Stimulated activated naive CD8-positive, alpha-beta T cell treated with anti-CD3 and anti-CD28 coated beads, Interleukin-15, amount 100 ng/mL, for 72 hours (primary cell): Measurements from ENCODE around the gene CFAP20.
A peak's percentile ranks its signal among the peaks of the same experiment; 100 is the strongest.
"Not testable (repeated sequence)": the region's sequence is repeated elsewhere in the genome, so short reads cannot be mapped to it uniquely, and the experiment has no call there.

ENCODE experiments used
- ATAC-seq: fragments of 150-1000 bp; cut with Tn5 transposase; 2 replicates; pipeline ENCODE4 v1.10.0; 2021; ENCODE audit warnings: mild to moderate bottlenecking, moderate library complexity
- DNase-seq, 2 donors: peaks; one replicate each; pipeline ENCODE4 v3.0.0; 2021 to 2022
- H3K27ac Mint-ChIP-seq, 2 donors: one replicate each; pipeline ENCODE4 v1.8.0; 2022; ENCODE audit warnings: mild to moderate bottlenecking in 2 of 2, mixed read lengths in 2 of 2, moderate library complexity in 2 of 2
- H3K27me3 Mint-ChIP-seq: one replicate; pipeline ENCODE4 v1.8.0; 2022; ENCODE audit warnings: mixed read lengths
- H3K4me1 Mint-ChIP-seq: one replicate; pipeline ENCODE4 v1.8.0; 2022; ENCODE audit warnings: mild to moderate bottlenecking, mixed read lengths
- H3K4me3 Mint-ChIP-seq, 2 donors: one replicate each; pipeline ENCODE4 v1.8.0; 2022; ENCODE audit warnings: mild to moderate bottlenecking in 2 of 2, mixed read lengths in 2 of 2, moderate library complexity in 1 of 2
- H3K9me3 Mint-ChIP-seq, 2 donors: one replicate each; pipeline ENCODE4 v1.8.0; 2022; ENCODE audit warnings: mixed read lengths in 2 of 2

CFAP20 gene

GRCh38 chr16:58094791-58095574 is 34.2 kb downstream of the CFAP20 start:
- DNase-seq (no peak), ATAC-seq (peak; percentile 12)
- H3K4me1 Mint-ChIP-seq, result no peaks in the 10 kb centered on the region
- peak overlapping the region in 1 of 2 donors; percentile 43 for H3K27ac Mint-ChIP-seq
- H3K27me3 Mint-ChIP-seq, result peaks cover 7% of the 10 kb centered on the region
- H3K4me3 Mint-ChIP-seq, result no peak overlapping the region
- H3K9me3 Mint-ChIP-seq, result no peaks in the 10 kb centered on the region

- Mint-ChIP-seq H3K9me3 (no peaks in the 10 kb centered on the region), H3K27ac (peak overlapping the region; percentile 36 to 92), H3K4me3 (no peak overlapping the region), H3K27me3 (peaks cover 7% of the 10 kb centered on the region), H3K4me1 (no peaks in the 10 kb centered on the region)
- DNase-seq (no peak), ATAC-seq (no peak)
These were observed 35.2 kb downstream of the CFAP20 start for GRCh38 chr16:58094026-58094425.

GRCh38 chr16:58090396-58090795 is 38.8 kb downstream of the CFAP20 start:
- H3K4me1 Mint-ChIP-seq, ATAC-seq, DNase-seq, H3K27ac Mint-ChIP-seq, H3K4me3 Mint-ChIP-seq, H3K9me3 Mint-ChIP-seq, H3K27me3 Mint-ChIP-seq: not testable (repeated sequence)

GRCh38 chr16:58088091-58088490 is 41.1 kb downstream of the CFAP20 start:
- no peak overlapping the region for H3K27ac Mint-ChIP-seq
- H3K9me3 Mint-ChIP-seq, result no peaks in the 10 kb centered on the region
- no peak for ATAC-seq
- H3K27me3 Mint-ChIP-seq, result no peaks in the 10 kb centered on the region
- no peak for DNase-seq
- no peaks in the 10 kb centered on the region for H3K4me1 Mint-ChIP-seq
- H3K4me3 Mint-ChIP-seq, result no peak overlapping the region

- H3K4me1 Mint-ChIP-seq, result no peaks in the 10 kb centered on the region
- H3K4me3 Mint-ChIP-seq, result no peak overlapping the region
- H3K27ac Mint-ChIP-seq, result no peak overlapping the region
- ATAC-seq (no peak), DNase-seq (no peak)
- H3K27me3 Mint-ChIP-seq, result no peaks in the 10 kb centered on the region
- H3K9me3 Mint-ChIP-seq, result no peaks in the 10 kb centered on the region
These were observed 41.8 kb downstream of the CFAP20 start for GRCh38 chr16:58087209-58087913.

- Mint-ChIP-seq H3K4me1 (no peaks in the 10 kb centered on the region), H3K4me3 (no peak overlapping the region), H3K27me3 (no peaks in the 10 kb centered on the region), H3K9me3 (no peaks in the 10 kb centered on the region), H3K27ac (no peak overlapping the region)
- DNase-seq, result no peak
- no peak for ATAC-seq
These were observed 42.6 kb downstream of the CFAP20 start for GRCh38 chr16:58086381-58087208.

- H3K27me3 Mint-ChIP-seq, result no peaks in the 10 kb centered on the region
- no peak overlapping the region for H3K27ac Mint-ChIP-seq
- H3K9me3 Mint-ChIP-seq, result no peaks in the 10 kb centered on the region
- H3K4me1 Mint-ChIP-seq, result no peaks in the 10 kb centered on the region
- DNase-seq, result no peak
- no peak overlapping the region for H3K4me3 Mint-ChIP-seq
- ATAC-seq, result no peak
These were observed 43.5 kb downstream of the CFAP20 start for GRCh38 chr16:58085584-58086251.

- Mint-ChIP-seq H3K9me3 (no peaks in the 10 kb centered on the region), H3K27ac (no peak overlapping the region), H3K27me3 (no peaks in the 10 kb centered on the region), H3K4me3 (no peak overlapping the region), H3K4me1 (no peaks in the 10 kb centered on the region)
- no peak for ATAC-seq
- DNase-seq, result no peak
These were observed 44.0 kb downstream of the CFAP20 start for GRCh38 chr16:58085171-58085570.

GRCh38 chr16:58084635-58085034 is 44.5 kb downstream of the CFAP20 start:
- no peak for ATAC-seq

GRCh38 chr16:58082381-58082780 is 46.8 kb downstream of the CFAP20 start:
- ATAC-seq, result no peak
- H3K27me3 Mint-ChIP-seq, result peaks cover 6% of the 10 kb centered on the region
- no peak overlapping the region for H3K4me3 Mint-ChIP-seq

More at GRCh38 chr16:58084635-58085034, 44.5 kb downstream of the CFAP20 start:
- Mint-ChIP-seq H3K27ac (no peak overlapping the region), H3K27me3 (no peaks in the 10 kb centered on the region), H3K9me3 (no peaks in the 10 kb centered on the region), H3K4me1 (no peaks in the 10 kb centered on the region), H3K4me3 (no peak overlapping the region)
- no peak for DNase-seq

GRCh38 chr16:58080657-58081056 is 48.5 kb downstream of the CFAP20 start:
- not testable (repeated sequence) for ATAC-seq, H3K9me3 Mint-ChIP-seq, H3K4me3 Mint-ChIP-seq

More at GRCh38 chr16:58082381-58082780, 46.8 kb downstream of the CFAP20 start:
- H3K4me1 Mint-ChIP-seq, result no peaks in the 10 kb centered on the region
- H3K9me3 Mint-ChIP-seq, result no peaks in the 10 kb centered on the region
- no peak for DNase-seq
- H3K27ac Mint-ChIP-seq, result peak overlapping the region in 1 of 2 donors; percentile 62

GRCh38 chr16:58077796-58078195 is 51.4 kb downstream of the CFAP20 start:
- DNase-seq (no peak), ATAC-seq (no peak)
- no peak overlapping the region for H3K4me3 Mint-ChIP-seq
- H3K27ac Mint-ChIP-seq, result no peak overlapping the region
- H3K9me3 Mint-ChIP-seq, result peaks cover 0 to 9% of the 10 kb centered on the region in 2 donors
- peaks cover 6% of the 10 kb centered on the region for H3K27me3 Mint-ChIP-seq
- H3K4me1 Mint-ChIP-seq, result no peaks in the 10 kb centered on the region

More at GRCh38 chr16:58080657-58081056, 48.5 kb downstream of the CFAP20 start:
- not testable (repeated sequence) for H3K4me1 Mint-ChIP-seq, H3K27me3 Mint-ChIP-seq, H3K27ac Mint-ChIP-seq, DNase-seq

- no peak for DNase-seq
- Mint-ChIP-seq H3K4me3 (no peak overlapping the region), H3K9me3 (peaks cover 10 to 18% of the 10 kb centered on the region in 2 donors), H3K27me3 (peaks cover 6% of the 10 kb centered on the region), H3K27ac (no peak overlapping the region), H3K4me1 (no peaks in the 10 kb centered on the region)
- no peak for ATAC-seq
These were observed 52.7 kb downstream of the CFAP20 start for GRCh38 chr16:58076514-58076913.

GRCh38 chr16:58074657-58075056 is 54.5 kb downstream of the CFAP20 start:
- ATAC-seq, result no peak
- Mint-ChIP-seq H3K4me1 (no peaks in the 10 kb centered on the region), H3K9me3 (peaks cover 11 to 18% of the 10 kb centered on the region in 2 donors)

GRCh38 chr16:58073086-58073485 is 56.1 kb downstream of the CFAP20 start:
- ATAC-seq, H3K27ac Mint-ChIP-seq, H3K27me3 Mint-ChIP-seq, H3K4me1 Mint-ChIP-seq, DNase-seq, H3K4me3 Mint-ChIP-seq: not testable (repeated sequence)
- H3K9me3 Mint-ChIP-seq, result peaks cover 11 to 18% of the 10 kb centered on the region in 2 donors

More at GRCh38 chr16:58074657-58075056, 54.5 kb downstream of the CFAP20 start:
- DNase-seq, result no peak
- Mint-ChIP-seq H3K27me3 (peaks cover 6% of the 10 kb centered on the region), H3K27ac (no peak overlapping the region), H3K4me3 (no peak overlapping the region)
